ENCODE measurements around the gene CTSW. TPM values are rescaled to one million over a fixed set of nuclear protein-coding genes. Genes with fewer than 3 reads are reported as not detected.
A peak's percentile ranks its signal among the peaks of the same experiment; 100 is the strongest.

The CTSW gene
- polyA plus RNA-seq, 3 donors: 0.73 to 1.5 (median 1.5) TPM

DNA sequence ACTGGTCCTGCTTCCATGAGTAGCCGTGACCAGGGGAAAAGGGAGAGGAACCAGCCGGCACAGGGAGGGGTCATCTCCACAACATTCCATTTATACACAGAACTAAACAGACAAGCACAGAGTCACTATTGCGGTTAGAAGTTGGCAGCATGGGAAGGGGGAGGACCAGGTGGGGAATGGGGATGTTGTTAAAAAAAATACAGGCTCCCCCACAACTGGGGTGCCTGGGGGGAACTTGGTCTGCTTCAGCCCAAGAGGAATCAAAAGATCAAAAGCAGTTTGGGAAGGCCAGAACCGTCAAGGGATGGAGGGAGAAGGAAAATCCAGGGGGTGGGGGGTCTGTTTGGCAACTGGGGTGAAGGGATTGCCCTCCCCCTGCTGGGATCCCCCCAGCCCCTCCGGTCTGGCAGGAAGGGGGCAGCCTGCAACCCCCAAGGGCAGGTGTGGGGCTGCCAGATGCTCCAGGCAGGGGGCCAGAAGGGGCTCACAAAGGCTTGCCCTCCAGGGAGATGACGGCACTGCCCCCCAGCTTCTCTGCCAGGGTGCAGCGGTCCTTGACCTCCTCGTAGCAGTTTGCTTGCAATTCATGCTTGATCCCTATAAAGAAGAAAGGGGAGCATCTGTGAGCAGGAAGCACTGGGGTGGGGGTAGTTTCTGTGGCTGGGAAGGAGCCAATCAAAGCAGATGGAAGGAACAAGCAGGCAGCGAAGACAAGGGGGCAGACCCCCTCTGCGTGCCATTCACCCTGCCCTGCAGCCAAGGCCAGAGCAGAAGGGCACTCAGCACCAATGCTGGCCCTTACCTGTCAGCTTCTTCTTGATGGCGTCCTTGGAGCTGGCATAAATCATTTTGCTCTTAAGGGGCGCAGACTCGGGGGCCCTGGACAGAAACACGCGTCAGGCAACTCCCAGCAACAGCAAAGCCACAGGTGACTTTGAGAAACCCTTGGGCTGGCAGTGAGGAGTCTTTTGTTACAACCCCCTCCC is 24.5 kb upstream of the CTSW start:
- no peak for DNase-seq

DNA sequence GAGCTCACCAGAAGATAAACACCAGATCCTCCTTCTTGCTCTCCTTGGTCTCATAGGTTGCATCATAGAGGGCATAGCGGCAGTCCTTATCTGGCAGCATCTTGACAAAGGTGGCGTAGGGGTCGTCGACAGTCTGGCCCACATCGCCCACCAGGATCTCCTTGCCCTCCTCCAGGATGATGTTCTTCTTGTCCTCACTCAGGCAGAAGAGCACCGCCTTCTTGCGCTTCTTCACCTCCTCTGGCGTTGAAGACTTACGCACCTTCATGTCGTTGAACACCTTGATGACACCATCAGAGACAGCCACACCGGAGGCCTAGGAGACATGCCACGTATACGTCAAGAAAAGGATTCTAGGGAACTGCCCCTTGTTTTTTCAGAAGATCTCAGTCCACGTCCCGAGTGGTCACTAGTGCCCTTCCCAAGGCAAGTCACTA is 23.7 kb upstream of the CTSW start:
- DNase-seq: no peak

DNA sequence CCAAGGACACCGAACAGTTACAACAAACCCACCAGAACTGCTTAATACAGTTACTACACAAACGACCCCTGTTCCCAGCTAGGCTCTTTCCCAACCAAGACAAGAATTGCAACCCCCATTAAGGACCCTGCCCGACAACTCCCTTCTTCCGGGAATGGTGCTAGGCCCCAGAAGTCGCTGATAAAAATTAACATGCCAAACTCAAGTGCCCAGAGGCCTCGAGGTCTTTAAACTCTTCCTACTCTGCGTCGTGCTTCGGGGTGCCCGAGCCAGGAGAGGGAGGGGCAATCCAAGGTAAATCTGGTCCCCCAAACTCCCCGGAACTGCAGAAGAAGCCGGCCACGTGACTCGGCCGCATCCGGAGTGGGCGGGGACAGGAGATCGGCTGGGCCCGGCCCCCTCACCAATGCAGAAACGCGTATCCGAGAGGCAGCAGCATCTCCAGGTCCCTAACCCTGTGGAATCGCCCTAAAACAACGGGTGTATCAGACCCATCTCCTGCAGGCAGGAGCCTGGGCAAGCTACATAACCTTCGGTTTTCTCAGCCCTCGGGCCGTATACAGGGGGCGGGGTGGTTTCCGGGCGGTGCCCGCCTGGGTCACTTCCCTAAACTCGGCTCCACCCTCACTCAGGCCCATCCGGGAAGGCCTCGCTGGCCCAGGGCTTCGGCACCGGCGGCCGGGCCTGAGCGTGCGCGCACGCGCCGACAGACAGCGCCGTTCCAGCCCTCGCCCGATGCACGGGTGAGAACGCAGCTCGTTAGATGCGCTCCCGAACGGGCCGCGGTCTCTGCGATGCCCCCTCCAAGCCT is 22.7 kb upstream of the CTSW start:
- peak; percentile 45 for DNase-seq

DNA sequence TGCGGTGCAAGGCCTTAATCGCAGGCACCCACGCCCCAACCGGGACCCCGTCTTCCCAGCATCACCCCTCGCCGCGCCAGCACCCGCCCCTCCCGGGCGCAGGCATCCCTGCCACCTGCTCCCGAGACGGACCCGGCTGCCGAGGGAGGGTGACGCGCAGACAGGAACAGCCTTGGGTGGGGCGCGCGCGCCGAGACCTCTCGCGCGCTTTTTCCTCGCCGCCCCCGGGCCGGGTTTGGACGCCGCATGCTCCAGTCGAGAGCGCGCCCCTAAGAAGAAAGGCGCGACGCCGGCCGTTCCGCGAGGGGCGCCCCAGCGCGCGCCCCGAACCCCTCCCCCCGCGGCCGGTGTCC is 22.2 kb upstream of the CTSW start:
- no peak for DNase-seq

DNA sequence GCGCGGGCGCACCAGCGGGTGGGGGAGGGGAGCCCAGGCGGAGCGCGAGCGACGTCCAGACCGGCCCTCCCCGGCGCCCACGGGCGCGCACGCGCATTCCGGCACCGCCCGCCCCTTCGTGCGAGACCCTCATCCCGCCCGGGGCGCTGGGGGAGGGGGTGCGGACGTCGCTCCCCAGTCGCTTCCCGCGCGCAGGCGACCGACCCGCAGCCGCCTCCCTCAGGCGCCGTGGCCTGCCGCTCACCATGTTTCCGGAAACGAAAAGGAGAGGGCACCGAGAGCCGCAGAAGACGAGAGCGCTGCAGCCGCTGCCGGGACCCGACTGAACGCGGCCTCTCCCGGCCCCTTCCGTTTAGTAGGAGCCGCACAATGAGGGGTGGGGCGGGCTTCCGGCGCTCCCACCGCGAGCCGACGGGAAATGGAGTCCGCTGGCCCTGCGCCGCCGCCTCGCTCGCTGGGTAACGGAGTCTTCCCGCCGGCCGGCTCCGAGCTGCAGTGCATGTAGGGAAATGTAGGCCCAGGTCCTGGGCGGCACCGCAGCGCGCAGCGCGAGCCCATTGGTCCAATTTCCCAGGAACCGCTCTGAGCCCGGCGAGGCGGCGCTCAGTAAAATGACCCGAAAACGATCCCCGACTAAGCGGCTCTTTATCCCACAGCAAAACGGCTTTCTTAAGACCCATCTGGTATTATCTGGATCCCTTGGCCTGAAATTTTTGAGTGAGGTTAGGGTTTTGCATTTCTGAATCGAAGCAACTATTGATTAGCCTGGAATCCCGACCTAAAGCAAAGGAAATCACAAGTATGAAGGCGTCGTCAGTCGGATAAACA is 21.6 kb upstream of the CTSW start, which contains the start of gene CFL1:
CFL1 (minus strand) TSS at position 328 of the 828 bp plus-strand sequence; CDS start at position 247, 81 bp downstream.
- DNase-seq: peak; percentile 97

DNA sequence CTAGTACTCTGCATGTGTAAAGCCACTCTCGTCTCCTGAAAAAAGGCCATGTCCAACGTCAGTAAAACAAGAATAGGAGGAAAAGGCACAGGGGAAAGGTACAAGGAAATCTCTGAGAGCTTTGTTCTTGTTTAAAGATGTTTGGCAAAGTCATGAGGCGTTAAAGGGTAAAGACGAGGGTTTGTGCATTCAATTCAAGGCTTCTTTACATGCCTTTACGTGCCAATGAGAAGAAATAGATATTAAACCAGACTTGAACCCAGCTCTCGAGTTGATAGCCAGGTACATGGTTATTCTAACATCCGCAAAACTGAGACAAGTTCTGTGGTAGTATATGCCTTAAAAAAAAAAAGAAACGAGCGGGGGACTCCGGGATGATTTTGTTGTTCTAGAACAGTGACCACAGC is 21.0 kb upstream of the CTSW start:
- DNase-seq: no peak

DNA sequence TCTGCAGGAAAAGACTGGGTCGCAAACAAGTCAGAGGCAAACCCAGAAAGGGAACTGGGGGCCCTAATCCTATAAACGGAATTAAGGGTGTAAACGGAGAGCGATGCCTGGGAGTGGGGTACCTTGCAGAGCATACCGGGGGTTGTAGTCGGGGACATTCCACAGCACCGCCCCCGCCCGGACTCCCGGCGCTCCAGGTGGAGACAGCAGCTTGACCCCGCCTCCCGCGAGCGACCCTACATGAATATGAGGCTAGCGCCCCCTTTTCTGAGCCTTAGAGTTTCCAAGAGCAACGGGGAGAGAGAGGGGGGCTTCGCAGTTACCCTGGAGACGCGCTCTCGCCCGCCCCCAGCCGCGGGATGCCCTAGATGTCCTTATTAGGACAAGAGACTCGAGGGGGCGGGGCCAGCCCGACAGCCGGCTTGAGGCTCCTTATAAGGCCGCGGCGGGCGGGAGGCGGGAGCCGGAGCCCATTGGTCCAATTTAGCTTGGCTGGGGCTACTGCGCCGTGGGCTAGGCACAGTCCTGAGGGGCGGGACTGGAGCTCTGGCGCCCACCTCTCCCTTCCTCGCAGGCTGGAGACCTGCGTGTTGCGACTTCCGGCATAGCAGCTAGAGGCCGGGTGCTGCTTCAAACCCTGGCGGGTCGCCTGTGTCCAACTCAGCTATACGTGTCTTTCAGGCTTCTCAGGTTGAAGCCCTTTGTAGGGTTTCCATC is 20.4 kb upstream of the CTSW start:
- peak; percentile 99 for DNase-seq

DNA sequence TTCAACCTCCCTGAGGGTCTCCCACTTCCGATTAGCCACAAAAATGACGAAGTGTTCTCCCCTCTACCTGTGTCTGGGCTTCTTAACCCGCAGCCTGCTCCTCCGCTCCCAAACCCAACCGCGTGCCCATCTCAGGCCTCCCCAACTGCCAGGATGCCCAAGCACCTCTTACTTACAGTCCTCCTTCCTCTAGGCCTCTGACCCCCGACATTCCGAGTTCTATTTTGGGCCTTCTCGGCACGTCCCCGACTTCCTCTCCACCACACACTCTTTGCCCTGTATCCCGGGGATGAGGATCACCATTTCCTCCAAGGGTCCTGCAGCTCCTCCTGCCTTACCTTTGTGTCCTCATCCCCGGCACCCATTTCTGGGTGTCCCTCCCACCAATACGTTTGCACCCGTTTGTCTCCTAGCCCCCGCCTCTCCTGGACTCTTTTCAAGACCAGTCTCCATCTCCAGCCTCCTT is 19.8 kb upstream of the CTSW start:
- no peak for DNase-seq

DNA sequence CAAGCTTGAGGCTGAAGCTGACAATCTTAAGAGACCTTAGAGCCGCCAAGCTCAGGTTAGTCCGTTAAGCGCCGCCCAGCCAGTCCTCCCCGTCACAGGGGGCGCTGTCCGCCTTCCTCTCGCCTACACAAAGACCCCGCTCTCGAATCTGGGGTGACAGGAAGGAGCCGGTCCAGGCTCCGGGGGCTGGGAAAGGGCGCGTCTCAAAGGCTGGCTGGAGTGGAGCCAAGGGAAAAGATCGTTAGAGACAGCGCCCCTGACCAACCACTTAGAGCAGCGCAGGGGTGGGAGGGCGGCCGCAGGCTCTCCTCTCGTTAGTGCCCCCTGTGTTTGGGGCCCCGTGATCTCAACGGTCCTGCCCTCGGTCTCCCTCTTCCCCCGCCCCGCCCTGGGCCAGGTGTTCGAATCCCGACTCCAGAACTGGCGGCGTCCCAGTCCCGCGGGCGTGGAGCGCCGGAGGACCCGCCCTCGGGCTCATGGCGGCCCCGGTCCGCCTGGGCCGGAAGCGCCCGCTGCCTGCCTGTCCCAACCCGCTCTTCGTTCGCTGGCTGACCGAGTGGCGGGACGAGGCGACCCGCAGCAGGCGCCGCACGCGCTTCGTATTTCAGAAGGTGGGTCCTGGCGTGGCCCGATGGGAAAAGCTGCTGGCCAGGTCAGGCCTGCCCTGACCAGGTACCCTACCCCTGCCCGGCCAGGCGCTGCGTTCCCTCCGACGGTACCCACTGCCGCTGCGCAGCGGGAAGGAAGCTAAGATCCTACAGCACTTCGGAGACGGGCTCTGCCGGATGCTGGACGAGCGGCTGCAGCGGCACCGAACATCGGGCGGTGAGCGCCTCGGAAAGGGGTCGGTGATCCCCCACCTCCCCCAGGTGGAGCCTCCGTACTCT is 19.1 kb upstream of the CTSW start, which contains the start of gene MUS81:
MUS81 (plus strand) TSS at position 156 of the 887 bp plus-strand sequence; CDS start at position 477, 321 bp downstream.
- DNase-seq: peak; percentile 98

DNA sequence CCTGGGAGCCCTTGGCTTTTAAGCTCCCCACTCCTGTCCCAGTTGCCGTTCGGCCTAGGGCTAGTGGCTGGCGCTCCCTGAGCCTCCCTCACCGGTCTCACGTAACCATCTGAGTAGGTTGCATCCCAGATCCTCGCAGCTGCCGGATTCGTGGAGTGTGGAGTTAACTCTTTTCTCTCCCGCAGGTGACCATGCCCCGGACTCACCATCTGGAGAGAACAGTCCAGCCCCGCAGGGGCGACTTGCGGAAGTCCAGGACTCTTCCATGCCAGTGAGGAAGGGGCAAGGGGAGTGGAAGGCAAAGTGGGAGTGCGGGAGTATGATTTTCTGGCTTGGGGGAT is 18.5 kb upstream of the CTSW start:
- DNase-seq: no peak

DNA sequence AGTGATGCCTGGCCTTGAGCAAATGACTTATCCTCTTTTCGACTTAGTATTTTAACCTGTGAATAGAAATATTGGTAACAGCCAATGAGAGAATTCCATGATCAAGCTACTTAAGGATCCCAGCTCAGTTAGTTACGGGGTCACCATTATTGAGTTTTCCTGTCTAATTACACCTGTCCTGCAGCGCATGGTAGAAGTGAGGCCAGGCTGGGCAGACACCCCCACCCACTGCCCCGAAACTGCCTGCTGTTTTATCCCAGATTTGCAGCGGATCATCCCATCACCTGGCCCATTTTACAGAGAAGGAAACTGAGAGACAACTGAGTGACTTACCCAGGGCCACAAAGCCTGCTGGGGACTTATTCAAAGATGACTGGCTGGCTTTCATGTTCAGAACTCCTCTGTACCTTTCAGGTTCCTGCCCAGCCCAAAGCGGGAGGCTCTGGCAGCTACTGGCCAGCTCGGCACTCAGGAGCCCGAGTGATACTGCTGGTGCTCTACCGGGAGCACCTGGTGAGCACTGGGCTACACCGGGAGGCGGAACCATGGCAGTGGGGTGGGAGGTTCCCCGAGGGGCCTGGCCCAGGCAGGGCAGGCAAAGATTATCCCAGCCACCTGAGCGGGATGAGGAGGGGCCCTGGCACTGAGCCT is 18.0 kb upstream of the CTSW start:
- DNase-seq: no peak

DNA sequence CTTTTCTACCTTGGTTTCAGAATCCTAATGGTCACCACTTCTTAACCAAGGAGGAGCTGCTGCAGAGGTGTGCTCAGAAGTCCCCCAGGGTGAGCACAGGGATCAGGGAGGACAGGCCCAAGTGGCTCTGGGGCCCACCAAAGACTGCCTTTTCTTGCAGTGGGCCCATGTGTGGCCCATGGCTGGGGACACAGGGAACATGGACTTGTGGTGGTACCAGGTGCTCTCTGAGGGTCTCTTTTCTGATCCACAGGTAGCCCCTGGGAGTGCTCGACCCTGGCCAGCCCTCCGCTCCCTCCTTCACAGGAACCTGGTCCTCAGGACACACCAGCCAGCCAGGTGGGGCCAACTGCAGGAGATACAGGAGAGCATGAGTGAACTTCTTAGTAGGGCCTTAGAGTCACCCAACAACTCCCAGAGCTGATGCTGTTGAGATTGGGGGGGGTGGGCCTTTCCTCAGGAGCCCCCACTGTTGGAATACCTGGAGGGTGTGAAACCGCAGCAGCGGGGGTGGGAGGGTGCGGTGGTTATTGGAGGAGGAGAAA is 17.4 kb upstream of the CTSW start:
- no peak for DNase-seq

DNA sequence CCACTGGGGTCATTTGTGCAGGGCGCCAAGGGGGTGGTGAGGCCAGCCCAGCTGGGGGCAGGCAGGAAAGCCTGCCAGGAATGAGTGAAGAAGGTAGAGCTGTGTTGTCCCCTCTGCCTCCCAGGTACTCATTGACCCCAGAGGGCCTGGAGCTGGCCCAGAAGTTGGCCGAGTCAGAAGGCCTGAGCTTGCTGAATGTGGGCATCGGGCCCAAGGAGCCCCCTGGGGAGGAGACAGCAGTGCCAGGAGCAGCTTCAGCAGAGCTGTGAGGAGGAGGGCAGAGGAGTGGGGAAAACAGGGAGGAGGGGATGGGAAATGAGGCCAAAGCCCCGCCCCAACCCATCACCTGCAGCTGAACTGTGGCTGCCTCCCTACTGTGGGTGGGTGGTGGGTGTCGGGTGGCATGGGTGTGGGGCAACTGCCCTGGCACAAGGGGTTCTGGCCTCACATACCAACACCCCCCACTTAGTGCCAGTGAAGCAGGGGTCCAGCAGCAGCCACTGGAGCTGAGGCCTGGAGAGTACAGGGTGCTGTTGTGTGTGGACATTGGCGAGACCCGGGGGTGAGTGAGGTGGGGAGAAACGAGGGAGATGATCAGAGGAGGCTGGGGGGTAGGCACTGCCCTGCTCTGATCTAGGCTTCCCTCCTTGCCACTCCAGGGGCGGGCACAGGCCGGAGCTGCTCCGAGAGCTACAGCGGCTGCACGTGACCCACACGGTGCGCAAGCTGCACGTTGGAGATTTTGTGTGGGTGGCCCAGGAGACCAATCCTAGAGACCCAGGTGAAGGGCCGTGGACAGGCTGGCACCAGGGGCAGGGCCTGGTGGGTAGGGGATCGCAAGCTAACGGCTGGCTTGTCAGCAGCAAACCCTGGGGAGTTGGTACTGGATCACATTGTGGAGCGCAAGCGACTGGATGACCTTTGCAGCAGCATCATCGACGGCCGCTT is 16.4 kb upstream of the CTSW start:
- DNase-seq: no peak

DNA sequence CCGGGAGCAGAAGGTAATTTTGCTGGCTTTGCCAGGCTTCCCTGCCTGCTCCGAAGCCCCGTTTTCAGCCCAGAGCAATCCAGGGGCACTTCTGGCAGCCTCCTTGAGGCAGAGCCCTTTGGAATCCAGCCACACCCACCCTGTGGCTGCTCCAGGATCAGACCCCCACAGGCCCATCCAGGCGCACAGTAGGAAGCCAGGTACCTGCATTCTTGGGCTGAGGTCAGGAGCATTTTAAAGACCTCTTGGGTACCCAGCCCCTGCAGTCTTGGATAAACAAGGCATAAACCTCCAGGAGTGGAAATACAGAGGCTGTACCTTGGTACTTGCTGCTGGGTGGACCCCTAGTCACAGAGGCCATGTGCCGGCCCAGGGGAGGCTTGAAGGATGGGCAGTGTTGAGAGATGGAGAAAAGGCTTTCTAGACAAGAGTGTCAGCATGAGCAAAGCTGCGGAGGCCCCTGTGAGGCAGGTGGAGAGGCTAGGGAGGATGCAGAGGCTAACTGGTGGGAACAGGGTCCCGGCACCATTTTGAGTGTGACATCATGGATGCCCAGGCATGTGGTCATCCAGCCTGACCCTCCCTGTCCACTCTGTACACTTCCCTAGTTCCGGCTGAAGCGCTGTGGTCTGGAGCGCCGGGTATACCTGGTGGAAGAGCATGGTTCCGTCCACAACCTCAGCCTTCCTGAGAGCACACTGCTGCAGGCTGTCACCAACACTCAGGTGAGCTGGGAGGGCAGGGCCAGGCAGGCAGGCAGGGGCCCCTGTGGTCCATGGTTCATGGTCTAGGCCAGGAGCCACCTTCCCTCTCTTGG is 15.5 kb upstream of the CTSW start:
- no peak for DNase-seq

DNA sequence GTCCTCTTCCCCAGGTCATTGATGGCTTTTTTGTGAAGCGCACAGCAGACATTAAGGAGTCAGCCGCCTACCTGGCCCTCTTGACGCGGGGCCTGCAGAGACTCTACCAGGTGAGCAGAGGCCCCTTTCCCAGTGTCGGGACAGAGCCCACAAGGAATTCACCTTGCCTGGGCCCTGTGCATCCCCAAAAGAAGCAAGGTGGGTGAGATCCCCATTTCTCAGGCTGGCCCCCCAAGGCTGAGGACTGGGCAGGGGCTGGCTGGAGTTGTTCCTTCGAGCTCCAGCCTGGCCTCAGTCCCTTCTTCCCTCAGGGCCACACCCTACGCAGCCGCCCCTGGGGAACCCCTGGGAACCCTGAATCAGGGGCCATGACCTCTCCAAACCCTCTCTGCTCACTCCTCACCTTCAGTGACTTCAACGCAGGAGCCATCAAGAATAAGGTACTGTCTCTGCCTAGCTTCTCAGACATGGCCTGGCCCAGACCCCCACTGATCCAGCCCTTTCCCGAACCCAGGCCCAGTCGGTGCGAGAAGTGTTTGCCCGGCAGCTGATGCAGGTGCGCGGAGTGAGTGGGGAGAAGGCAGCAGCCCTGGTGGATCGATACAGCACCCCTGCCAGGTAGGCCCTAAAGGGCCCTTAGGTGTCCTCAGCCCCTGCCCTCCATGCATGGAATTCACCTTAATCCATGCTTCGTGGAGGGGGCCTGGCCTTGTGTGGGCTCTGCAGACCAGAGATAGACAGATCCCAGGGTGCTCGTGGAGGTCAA is 14.7 kb upstream of the CTSW start:
- DNase-seq: no peak

DNA sequence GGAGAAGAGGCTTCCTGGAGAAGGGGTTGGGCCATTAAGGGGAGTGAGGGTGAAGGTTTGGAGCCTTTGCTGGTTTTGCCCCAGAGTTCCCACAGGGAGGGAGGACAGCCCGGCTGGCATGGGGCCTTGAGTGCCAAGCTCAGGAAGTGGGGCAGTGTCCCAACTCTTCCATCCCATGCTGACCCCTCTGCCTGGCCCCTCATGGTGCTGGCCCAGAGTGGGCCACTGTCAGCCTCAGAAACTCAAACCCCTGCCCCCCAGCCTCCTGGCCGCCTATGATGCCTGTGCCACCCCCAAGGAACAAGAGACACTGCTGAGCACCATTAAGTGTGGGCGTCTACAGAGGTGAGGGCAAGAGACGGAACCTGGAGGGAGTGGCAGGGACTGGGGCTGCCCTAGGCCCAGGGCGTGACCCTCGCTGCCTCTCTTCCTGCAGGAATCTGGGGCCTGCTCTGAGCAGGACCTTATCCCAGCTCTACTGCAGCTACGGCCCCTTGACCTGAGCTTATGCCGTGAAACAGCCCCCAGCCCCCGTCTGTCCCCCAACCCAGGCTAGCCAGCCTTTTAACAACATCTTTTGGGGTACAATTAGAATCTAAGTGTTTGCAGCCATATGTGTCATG is 14.0 kb upstream of the CTSW start:
- DNase-seq: no peak
